Testis (tissue), 3 donors: ENCODE results near the gene ATG5. TPM values are rescaled to one million over a fixed set of nuclear protein-coding genes. Genes with fewer than 3 reads are reported as not detected.

ENCODE experiments used
- DNase-seq: peaks from one replicate; pipeline ENCODE4 v3.0.0-alpha.2; 2019
- H3K27ac ChIP-seq, 2 donors: fragments of 200-600 bp; sonication (generic); one replicate each; pipeline ENCODE4 v1.5.1; 2019
- H3K27me3 ChIP-seq: fragments of 200-600 bp; sonication (generic); one replicate; pipeline ENCODE4 v1.5.1; 2019
- H3K36me3 ChIP-seq: fragments of 200-600 bp; sonication (generic); one replicate; pipeline ENCODE4 v1.5.1; 2017; ENCODE audit warnings: low read depth; ENCODE audit errors: missing control alignments
- H3K4me1 ChIP-seq: fragments of 200-600 bp; sonication (generic); one replicate; pipeline ENCODE4 v1.5.1; 2019
- H3K4me3 ChIP-seq, 2 donors: fragments of 200-600 bp; sonication (generic); one replicate each; pipeline ENCODE4 v1.5.1; 2017 to 2019
- H3K9me3 ChIP-seq: fragments of 200-600 bp; sonication (generic); one replicate; pipeline ENCODE4 v1.5.1; 2017
- CTCF ChIP-seq, 3 experiments: fragments of 450-650 bp in 2 of 3; fragments of 200-600 bp in 1 of 3; sonication (generic) in 1 of 3; IDR thresholded peaks; one replicate each; pipeline ENCODE4 v1.5.1; 2016 to 2019; ENCODE audit warnings: antibody characterized with exemption in 3 of 3, mild to moderate bottlenecking in 2 of 3, moderate library complexity in 1 of 3
- POLR2A ChIP-seq: fragments of 450-650 bp; IDR thresholded peaks from one replicate; pipeline ENCODE4 v1.6.1; 2017; ENCODE audit warnings: antibody characterized with exemption, mild to moderate bottlenecking, moderate library complexity
- WGBS, 2 donors: methylation state at CpG; one replicate each; pipeline ENCODE4 v1.1.5; 2018; 5-methylcytosine and 5-hydroxymethylcytosine counted together
- intact Hi-C: fragments of 100-400 bp; cut with DNase I; formaldehyde crosslinking; loops from one replicate; pipeline ENCODE4 v1.15.1; 2023; ENCODE audit warnings: low total_unique reads
- polyA plus RNA-seq: library from polyadenylated mRNA; stranded (reverse); fragments of 350-450 nt; fragmentation: Illumina TruSeq; extraction: RNeasy Lipid Tissue Mini Kit (QIAGEN cat#74804); gene quantifications from one replicate; pipeline ENCODE4 v1.2.3, GENCODE V29; 2014; ENCODE audit warnings: low read depth, low replicate concordance; ENCODE audit not compliant: insufficient read depth
- total RNA-seq, 2 donors: library from RNA; depleted of rRNA; stranded (reverse); fragments of >200 nt; gene quantifications; one replicate each; pipeline ENCODE4 v1.2.3, GENCODE V29; 2016

The ATG5 gene
- total and polyA plus RNA-seq, 3 donors from 2014 or later: 21.5 to 34.9 (median 27.6) TPM

- Histone ChIP-seq H3K27ac (no peak overlapping the region), H3K4me3 (no peak overlapping the region), H3K27me3 (no peaks in the 10 kb centered on the region), H3K9me3 (no peaks in the 10 kb centered on the region), H3K4me1 (no peaks in the 10 kb centered on the region), H3K36me3 (no peaks in the 10 kb centered on the region)
- intact Hi-C loops: no loop called here
- no peak for TF ChIP-seq POLR2A
- no peak for TF ChIP-seq CTCF (IDR thresholded peaks at IDR 0.05)
- whole genome bisulfite sequencing, 2 donors: 74 to 83% methylated on average over 4 of the region's 4 CpGs
- DNase-seq: no peak
Observed at GRCh38 chr6:106300020-106300780, 25.4 kb downstream of the ATG5 start.

GRCh38 chr6:106293116-106293515 lies 32.4 kb downstream of the ATG5 start:
- TF ChIP-seq POLR2A (no peak), CTCF (IDR thresholded peaks at IDR 0.05) (no peak)
- Histone ChIP-seq H3K27me3 (no peaks in the 10 kb centered on the region), H3K36me3 (no peaks in the 10 kb centered on the region), H3K4me1 (no peaks in the 10 kb centered on the region), H3K4me3 (no peak overlapping the region), H3K9me3 (no peaks in the 10 kb centered on the region), H3K27ac (no peak overlapping the region)
- intact Hi-C loops: no loop called here
- no peak for DNase-seq
- 98 to 100% methylated on average over 1 of the region's 1 CpG for WGBS, 2 donors

GRCh38 chr6:106290954-106291353 lies 34.6 kb downstream of the ATG5 start:
- TF ChIP-seq POLR2A (no peak), CTCF (IDR thresholded peaks at IDR 0.05) (no peak)
- Histone ChIP-seq H3K4me1 (no peaks in the 10 kb centered on the region), H3K36me3 (no peaks in the 10 kb centered on the region), H3K27me3 (no peaks in the 10 kb centered on the region), H3K9me3 (no peaks in the 10 kb centered on the region), H3K27ac (no peak overlapping the region), H3K4me3 (no peak overlapping the region)
- DNase-seq: no peak
- 96 to 97% methylated on average over 1 of the region's 1 CpG for WGBS, 2 donors
- intact Hi-C loops: no loop called here

GRCh38 chr6:106290032-106290431 lies 35.5 kb downstream of the ATG5 start:
- H3K36me3 ChIP-seq: no peaks in the 10 kb centered on the region
- H3K4me3 ChIP-seq: no peak overlapping the region
- no peak for DNase-seq
- intact Hi-C loops: no loop called here
- 98 to 99% methylated on average over 4 of the region's 4 CpGs for WGBS, 2 donors
- H3K4me1 ChIP-seq: no peaks in the 10 kb centered on the region
- H3K9me3 ChIP-seq: no peaks in the 10 kb centered on the region
- H3K27me3 ChIP-seq: no peaks in the 10 kb centered on the region
- no peak overlapping the region for H3K27ac ChIP-seq
- TF ChIP-seq POLR2A (no peak), CTCF (IDR thresholded peaks at IDR 0.05) (no peak)

- H3K9me3 ChIP-seq: no peaks in the 10 kb centered on the region
- H3K36me3 ChIP-seq: no peaks in the 10 kb centered on the region
- TF ChIP-seq CTCF (IDR thresholded peaks at IDR 0.05): no peak
- TF ChIP-seq POLR2A: no peak
- no peak overlapping the region for H3K27ac ChIP-seq
- no peak overlapping the region for H3K4me3 ChIP-seq
- no peaks in the 10 kb centered on the region for H3K4me1 ChIP-seq
- DNase-seq: no peak
- H3K27me3 ChIP-seq: no peaks in the 10 kb centered on the region
- WGBS, 2 donors: 72 to 89% methylated on average over 1 of the region's 1 CpG
- intact Hi-C loops: no loop called here
Observed at GRCh38 chr6:106287215-106287614, 38.3 kb downstream of the ATG5 start.
